ENCODE measurements around the gene TMA7.

DNA sequence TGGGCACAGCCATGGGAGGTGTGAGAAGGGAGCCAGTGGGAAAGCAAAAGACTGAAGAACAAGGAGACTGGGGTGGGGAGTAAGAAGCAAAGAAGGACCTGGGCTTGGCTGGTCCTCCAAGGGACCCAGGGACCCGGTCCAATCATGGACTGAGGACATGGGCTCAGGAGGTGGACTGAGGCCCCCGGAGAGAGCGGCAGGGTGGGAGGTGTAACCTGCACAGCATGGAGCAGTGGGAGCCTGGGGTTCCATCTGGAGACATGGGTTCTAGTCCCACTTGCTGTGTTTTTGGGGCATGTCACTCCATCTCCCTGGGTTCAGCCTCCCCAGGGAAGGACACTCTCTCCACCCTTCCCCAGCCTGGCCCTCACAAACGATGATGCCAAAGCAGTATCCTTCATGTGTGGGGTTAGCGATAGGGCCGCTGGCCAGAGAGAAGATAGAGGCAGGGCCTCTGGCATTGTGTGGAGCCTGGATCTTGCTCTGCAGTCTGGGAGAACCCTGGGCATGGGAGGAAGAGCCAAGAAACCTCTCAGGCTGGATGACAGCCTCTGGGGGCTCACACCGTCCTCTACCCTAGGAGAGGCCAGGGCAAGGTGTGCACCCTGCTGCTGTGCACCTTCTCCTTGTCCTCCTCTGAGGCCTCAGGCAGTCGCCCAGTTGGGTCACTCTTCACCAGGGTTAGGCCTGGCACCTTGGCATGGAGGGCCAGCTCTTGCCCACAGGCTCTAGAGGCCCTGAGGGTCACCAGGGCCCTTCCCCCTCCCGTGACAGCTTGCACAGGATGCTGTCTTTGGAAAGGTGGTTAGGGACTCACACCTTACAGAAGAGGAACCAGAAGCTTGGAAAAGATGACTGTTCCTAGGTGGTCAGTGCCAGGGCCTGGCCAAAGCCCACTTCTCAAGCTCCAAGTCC lies 42.0 kb upstream of the TMA7 start:
- TF ChIP-seq CREB1 (IDR thresholded peaks at IDR 0.05; ENCODE audit: low read depth) (no peak), POLR2AphosphoS5 (IDR thresholded peaks at IDR 0.05; ENCODE audit: low read length) (no peak), TCF7 (IDR thresholded peaks at IDR 0.05; ENCODE audit: borderline replicate concordance) (no peak), YY1 (IDR thresholded peaks at IDR 0.05; ENCODE audit: low read depth, low read length) (no peak), CREM (IDR thresholded peaks at IDR 0.05; ENCODE audit: low read depth) (no peak)
- TF ChIP-seq, protein P1, sequence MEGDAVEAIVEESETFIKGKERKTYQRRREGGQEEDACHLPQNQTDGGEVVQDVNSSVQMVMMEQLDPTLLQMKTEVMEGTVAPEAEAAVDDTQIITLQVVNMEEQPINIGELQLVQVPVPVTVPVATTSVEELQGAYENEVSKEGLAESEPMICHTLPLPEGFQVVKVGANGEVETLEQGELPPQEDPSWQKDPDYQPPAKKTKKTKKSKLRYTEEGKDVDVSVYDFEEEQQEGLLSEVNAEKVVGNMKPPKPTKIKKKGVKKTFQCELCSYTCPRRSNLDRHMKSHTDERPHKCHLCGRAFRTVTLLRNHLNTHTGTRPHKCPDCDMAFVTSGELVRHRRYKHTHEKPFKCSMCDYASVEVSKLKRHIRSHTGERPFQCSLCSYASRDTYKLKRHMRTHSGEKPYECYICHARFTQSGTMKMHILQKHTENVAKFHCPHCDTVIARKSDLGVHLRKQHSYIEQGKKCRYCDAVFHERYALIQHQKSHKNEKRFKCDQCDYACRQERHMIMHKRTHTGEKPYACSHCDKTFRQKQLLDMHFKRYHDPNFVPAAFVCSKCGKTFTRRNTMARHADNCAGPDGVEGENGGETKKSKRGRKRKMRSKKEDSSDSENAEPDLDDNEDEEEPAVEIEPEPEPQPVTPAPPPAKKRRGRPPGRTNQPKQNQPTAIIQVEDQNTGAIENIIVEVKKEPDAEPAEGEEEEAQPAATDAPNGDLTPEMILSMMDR (IDR thresholded peaks at IDR 0.05 in 2 of 3, conservative IDR thresholded peaks at IDR 0.05 in 1 of 3; ENCODE audit: control insufficient read depth in 2 of 3, extremely low read depth in 1 of 3, insufficient read depth in 1 of 3, low read depth in 3 of 3, low read length in 3 of 3), result no peak

All from GM12878 (cell line).